ENCODE data around the gene KCNMB4. TPM values are rescaled to one million over a fixed set of nuclear protein-coding genes. Genes with fewer than 3 reads are reported as not detected.

The KCNMB4 gene
- polyA plus RNA-seq, 1 donor (not counting 4 experiments of a cell fraction or from before 2014, with no cell fraction given), result 0.77 TPM

- H3K27me3 ChIP-seq (ENCODE audit: control insufficient read depth, extremely low read depth, insufficient read depth, low read length), result peaks cover 23% of the 10 kb centered on the region
- H3K4me3 ChIP-seq (ENCODE audit: control insufficient read depth in 2 of 3, extremely low read depth in 1 of 3, insufficient read depth in 2 of 3, low read depth in 1 of 3, low read length in 3 of 3), result peak overlapping the region; percentile 53 to 90 (median 74)
- TF ChIP-seq EZH2 (IDR thresholded peaks at IDR 0.05; ENCODE audit: low read length), result peak; percentile 4
- TF ChIP-seq CTCF (optimal IDR thresholded peaks at IDR 0.05 in 1 of 3, IDR thresholded peaks at IDR 0.05 in 1 of 3, conservative IDR thresholded peaks at IDR 0.05 in 1 of 3; ENCODE audit: extremely low read depth in 1 of 3, insufficient read depth in 2 of 3, low read length in 3 of 3), result no peak
- FAIRE-seq, result peak; percentile 26
- no peak overlapping the region for H2AFZ ChIP-seq (ENCODE audit: control insufficient read depth, low read length)
- no peaks in the 10 kb centered on the region for H3K9me1 ChIP-seq (ENCODE audit: control insufficient read depth, extremely low read depth, insufficient read depth, low read length)
- H3K9me3 ChIP-seq (ENCODE audit: control insufficient read depth, low read depth, low read length), result no peaks in the 10 kb centered on the region
- no peak for DNase-seq (ENCODE audit: low read depth, low spot score)
- H4K20me1 ChIP-seq (ENCODE audit: control insufficient read depth, extremely low read depth, insufficient read depth, low read length), result no peaks in the 10 kb centered on the region
- peaks cover 13% of the 10 kb centered on the region for H3K4me1 ChIP-seq (ENCODE audit: control insufficient read depth, extremely low read depth, insufficient read depth, low read length)
- dilution Hi-C loops (cut with MboI; ENCODE audit: extremely low pct_ligation_motif_present, low sequenced_read_pairs), result no loop called here
- H3K27ac ChIP-seq (ENCODE audit: control insufficient read depth, insufficient read depth, low read length), result no peak overlapping the region
- no peaks in the 10 kb centered on the region for H3K36me3 ChIP-seq (ENCODE audit: control insufficient read depth in 2 of 2, extremely low read depth in 1 of 2, insufficient read depth in 2 of 2, low read length in 2 of 2)
- H3K4me2 ChIP-seq (ENCODE audit: control insufficient read depth, extremely low read depth, insufficient read depth, low read depth, low read length), result peak overlapping the region; percentile 94
- no peaks in the 10 kb centered on the region for H3K79me2 ChIP-seq (ENCODE audit: control insufficient read depth, insufficient read depth, low read length)
- no peak overlapping the region for H3K9ac ChIP-seq (ENCODE audit: control insufficient read depth, extremely low read depth, insufficient read depth, low read length)
These were observed 1.2 kb upstream of the KCNMB4 start for GRCh38 chr12:70364695-70365397.

GRCh38 chr12:70365398-70365647, 767 bp upstream of the KCNMB4 start:
- Histone ChIP-seq H3K4me1 (ENCODE audit: control insufficient read depth, extremely low read depth, insufficient read depth, low read length) (peaks cover 13% of the 10 kb centered on the region), H2AFZ (ENCODE audit: control insufficient read depth, low read length) (peak overlapping the region; percentile 62), H3K27ac (ENCODE audit: control insufficient read depth, insufficient read depth, low read length) (no peak overlapping the region), H3K9me1 (ENCODE audit: control insufficient read depth, extremely low read depth, insufficient read depth, low read length) (no peaks in the 10 kb centered on the region), H3K4me2 (ENCODE audit: control insufficient read depth, extremely low read depth, insufficient read depth, low read depth, low read length) (peak overlapping the region; percentile 94), H3K27me3 (ENCODE audit: control insufficient read depth, extremely low read depth, insufficient read depth, low read length) (peaks cover 23% of the 10 kb centered on the region), H3K79me2 (ENCODE audit: control insufficient read depth, insufficient read depth, low read length) (no peaks in the 10 kb centered on the region), H3K9me3 (ENCODE audit: control insufficient read depth, low read depth, low read length) (no peaks in the 10 kb centered on the region), H3K4me3 (ENCODE audit: control insufficient read depth in 2 of 3, extremely low read depth in 1 of 3, insufficient read depth in 2 of 3, low read depth in 1 of 3, low read length in 3 of 3) (peak overlapping the region; percentile 53 to 90 (median 74)), H4K20me1 (ENCODE audit: control insufficient read depth, extremely low read depth, insufficient read depth, low read length) (no peaks in the 10 kb centered on the region), H3K9ac (ENCODE audit: control insufficient read depth, extremely low read depth, insufficient read depth, low read length) (peak overlapping the region; percentile 37), H3K36me3 (ENCODE audit: control insufficient read depth in 2 of 2, extremely low read depth in 1 of 2, insufficient read depth in 2 of 2, low read length in 2 of 2) (no peaks in the 10 kb centered on the region)
- DNase-seq (ENCODE audit: low read depth, low spot score) (no peak), FAIRE-seq (no peak)
- dilution Hi-C loops (cut with MboI; ENCODE audit: extremely low pct_ligation_motif_present, low sequenced_read_pairs), result no loop called here
- TF ChIP-seq CTCF (optimal IDR thresholded peaks at IDR 0.05 in 1 of 3, IDR thresholded peaks at IDR 0.05 in 1 of 3, conservative IDR thresholded peaks at IDR 0.05 in 1 of 3; ENCODE audit: extremely low read depth in 1 of 3, insufficient read depth in 2 of 3, low read length in 3 of 3), result no peak
- no peak for TF ChIP-seq EZH2 (IDR thresholded peaks at IDR 0.05; ENCODE audit: low read length)

Measured in keratinocyte (primary cell).